GOT3 (cell line): Measurements from ENCODE around the gene TCF7L1.
"Not testable (repeated sequence)": the region's sequence is repeated elsewhere in the genome, so short reads cannot be mapped to it uniquely, and the experiment has no call there.

ENCODE experiments used
- DNase-seq: peaks from one replicate; lab custom pipeline; 2025; ENCODE audit warnings: mixed read lengths; lab: John Stamatoyannopoulos, UW

The TCF7L1 gene

GRCh38 chr2:85286918-85287317 lies 153.7 kb downstream of the TCF7L1 start:
- DNase-seq, result no peak

- DNase-seq, result no peak
Observed at GRCh38 chr2:85287721-85288120, 154.5 kb downstream of the TCF7L1 start.

GRCh38 chr2:85288244-85288725 lies 155.1 kb downstream of the TCF7L1 start:
- DNase-seq, result no peak

- DNase-seq, result no peak
Observed at GRCh38 chr2:85291425-85292023, 158.3 kb downstream of the TCF7L1 start.

GRCh38 chr2:85302121-85302520 lies 168.9 kb downstream of the TCF7L1 start:
- DNase-seq, result no peak

GRCh38 chr2:85303780-85304531 lies 170.8 kb downstream of the TCF7L1 start:
- no peak for DNase-seq

- DNase-seq, result no peak
Observed at GRCh38 chr2:85307527-85307897, 174.3 kb downstream of the TCF7L1 start.

- DNase-seq, result no peak
Observed at GRCh38 chr2:85308201-85308600, 175.0 kb downstream of the TCF7L1 start.

- no peak for DNase-seq
Observed at GRCh38 chr2:85308896-85309555, 175.8 kb downstream of the TCF7L1 start.

GRCh38 chr2:85309699-85310321 lies 176.6 kb downstream of the TCF7L1 start:
- DNase-seq, result no peak

GRCh38 chr2:85310330-85310729 lies 177.1 kb downstream of the TCF7L1 start:
- no peak for DNase-seq

- DNase-seq, result no peak
Observed at GRCh38 chr2:85312404-85312803, 179.2 kb downstream of the TCF7L1 start.

- DNase-seq, result no peak
Observed at GRCh38 chr2:85314884-85315242, 181.7 kb downstream of the TCF7L1 start.

- DNase-seq, result not testable (repeated sequence)
Observed at GRCh38 chr2:85315921-85316320, 182.7 kb downstream of the TCF7L1 start.

- DNase-seq, result no peak
Observed at GRCh38 chr2:85318222-85319074, 185.3 kb downstream of the TCF7L1 start.

- no peak for DNase-seq
Observed at GRCh38 chr2:85319796-85320195, 186.6 kb downstream of the TCF7L1 start.

- no peak for DNase-seq
Observed at GRCh38 chr2:85323351-85323987, 190.3 kb downstream of the TCF7L1 start.

GRCh38 chr2:85323988-85324367 lies 190.8 kb downstream of the TCF7L1 start:
- DNase-seq, result not testable (repeated sequence)

GRCh38 chr2:85324639-85325465 lies 191.7 kb downstream of the TCF7L1 start:
- DNase-seq, result no peak

GRCh38 chr2:85325466-85325811 lies 192.2 kb downstream of the TCF7L1 start:
- no peak for DNase-seq
